ENCODE results near the gene SUGCT. TPM values are rescaled to one million over a fixed set of nuclear protein-coding genes. Genes with fewer than 3 reads are reported as not detected.

SUGCT gene
- total RNA-seq, 3 donors from 2014 or later (not counting 1 experiment from before 2014, with no cell fraction given) = 0.40 to 0.59 TPM; not detected in 1

- Histone ChIP-seq H3K4me3 (ENCODE audit: low read length) (no peak overlapping the region), H3K4me1 (ENCODE audit: control insufficient read depth, insufficient read depth, low read length) (no peaks in the 10 kb centered on the region), H3K36me3 (ENCODE audit: control insufficient read depth, insufficient read depth, low read length) (no peaks in the 10 kb centered on the region), H3K27me3 (ENCODE audit: control insufficient read depth, insufficient read depth, low read length) (no peaks in the 10 kb centered on the region), H3K27ac (ENCODE audit: low read length) (no peak overlapping the region), H3K9me3 (ENCODE audit: control insufficient read depth, insufficient read depth, low read length) (no peaks in the 10 kb centered on the region)
- intact Hi-C loops (cut with micrococcal nuclease) = no loop called here
- peaks cover 0 to 4% of the 10 kb centered on the region in 2 donors for H3K27me3 Mint-ChIP-seq (ENCODE audit: low read depth in 2 of 2)
- TF ChIP-seq CTCF (IDR thresholded peaks at IDR 0.05) = no peak
- no peak overlapping the region for H3K4me3 Mint-ChIP-seq
- WGBS (ENCODE audit: insufficient coverage) = 100% methylated on average over 1 of the region's 1 CpG
- no peak for DNase-seq
- H3K4me1 Mint-ChIP-seq = no peaks in the 10 kb centered on the region
- H3K27ac Mint-ChIP-seq = no peak overlapping the region
- no peaks in the 10 kb centered on the region for H3K36me3 Mint-ChIP-seq
- ATAC-seq = no peak
- H3K9me3 Mint-ChIP-seq = peaks cover 4 to 5% of the 10 kb centered on the region in 2 donors
Observed at GRCh38 chr7:40720416-40720815, 585.6 kb downstream of the SUGCT start.

- Histone ChIP-seq H3K27me3 (ENCODE audit: control insufficient read depth, insufficient read depth, low read length) (no peaks in the 10 kb centered on the region), H3K9me3 (ENCODE audit: control insufficient read depth, insufficient read depth, low read length) (no peaks in the 10 kb centered on the region), H3K27ac (ENCODE audit: low read length) (no peak overlapping the region), H3K36me3 (ENCODE audit: control insufficient read depth, insufficient read depth, low read length) (no peaks in the 10 kb centered on the region), H3K4me3 (ENCODE audit: low read length) (no peak overlapping the region), H3K4me1 (ENCODE audit: control insufficient read depth, insufficient read depth, low read length) (no peaks in the 10 kb centered on the region)
- H3K9me3 Mint-ChIP-seq = peaks cover 2 to 8% of the 10 kb centered on the region in 2 donors
- no peaks in the 10 kb centered on the region for H3K27me3 Mint-ChIP-seq (ENCODE audit: low read depth in 2 of 2)
- 100% methylated on average over 1 of the region's 2 CpGs for WGBS (ENCODE audit: insufficient coverage)
- H3K4me1 Mint-ChIP-seq = no peaks in the 10 kb centered on the region
- no peak overlapping the region for H3K4me3 Mint-ChIP-seq
- no peak for TF ChIP-seq CTCF (IDR thresholded peaks at IDR 0.05)
- no peaks in the 10 kb centered on the region for H3K36me3 Mint-ChIP-seq
- intact Hi-C loops (cut with micrococcal nuclease) = no loop called here
- H3K27ac Mint-ChIP-seq = no peak overlapping the region
- DNase-seq (no peak), ATAC-seq (no peak)
Observed at GRCh38 chr7:40721342-40721949, 586.6 kb downstream of the SUGCT start.

- Mint-ChIP-seq H3K4me3 (no peak overlapping the region), H3K27ac (no peak overlapping the region), H3K4me1 (no peaks in the 10 kb centered on the region), H3K27me3 (ENCODE audit: low read depth in 2 of 2) (no peaks in the 10 kb centered on the region), H3K36me3 (no peaks in the 10 kb centered on the region), H3K9me3 (peaks cover 0 to 11% of the 10 kb centered on the region in 2 donors)
- no peak for TF ChIP-seq CTCF (IDR thresholded peaks at IDR 0.05)
- Histone ChIP-seq H3K4me1 (ENCODE audit: control insufficient read depth, insufficient read depth, low read length) (no peaks in the 10 kb centered on the region), H3K27me3 (ENCODE audit: control insufficient read depth, insufficient read depth, low read length) (no peaks in the 10 kb centered on the region), H3K36me3 (ENCODE audit: control insufficient read depth, insufficient read depth, low read length) (no peaks in the 10 kb centered on the region), H3K27ac (ENCODE audit: low read length) (no peak overlapping the region), H3K4me3 (ENCODE audit: low read length) (no peak overlapping the region), H3K9me3 (ENCODE audit: control insufficient read depth, insufficient read depth, low read length) (no peaks in the 10 kb centered on the region)
- DNase-seq (no peak), ATAC-seq (no peak)
- WGBS (ENCODE audit: insufficient coverage) = 88% methylated on average over 1 of the region's 2 CpGs
- intact Hi-C loops (cut with micrococcal nuclease) = no loop called here
Observed at GRCh38 chr7:40722242-40722641, 587.4 kb downstream of the SUGCT start.

DNA sequence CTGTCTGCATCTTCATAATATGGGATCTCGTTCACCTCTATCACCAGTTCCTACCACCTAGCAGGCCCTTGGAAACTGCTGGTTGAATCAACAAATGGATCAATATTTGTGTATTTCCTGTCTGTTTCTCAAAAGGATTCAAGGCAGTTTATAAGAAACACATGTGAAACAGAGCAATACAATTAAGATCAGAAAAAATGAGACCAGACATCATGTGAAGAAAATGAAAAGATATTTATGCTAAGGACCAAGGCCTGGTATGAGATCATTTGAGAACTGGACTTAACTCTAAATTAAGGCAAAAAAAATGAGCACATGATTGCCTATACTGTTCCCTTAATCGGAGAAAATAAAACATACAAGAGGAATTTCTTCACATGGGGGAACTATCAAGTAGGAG lies 589.0 kb downstream of the SUGCT start:
- Histone ChIP-seq H3K27me3 (ENCODE audit: control insufficient read depth, insufficient read depth, low read length) (no peaks in the 10 kb centered on the region), H3K36me3 (ENCODE audit: control insufficient read depth, insufficient read depth, low read length) (no peaks in the 10 kb centered on the region), H3K27ac (ENCODE audit: low read length) (no peak overlapping the region), H3K9me3 (ENCODE audit: control insufficient read depth, insufficient read depth, low read length) (no peaks in the 10 kb centered on the region), H3K4me1 (ENCODE audit: control insufficient read depth, insufficient read depth, low read length) (no peaks in the 10 kb centered on the region), H3K4me3 (ENCODE audit: low read length) (no peak overlapping the region)
- H3K27ac Mint-ChIP-seq = no peak overlapping the region
- ATAC-seq (no peak), DNase-seq (no peak)
- intact Hi-C loops (cut with micrococcal nuclease) = no loop called here
- H3K9me3 Mint-ChIP-seq = peaks cover 0 to 11% of the 10 kb centered on the region in 2 donors
- no peak for TF ChIP-seq CTCF (IDR thresholded peaks at IDR 0.05)
- no peaks in the 10 kb centered on the region for H3K36me3 Mint-ChIP-seq
- 100% methylated on average over 2 of the region's 2 CpGs for WGBS (ENCODE audit: insufficient coverage)
- H3K4me3 Mint-ChIP-seq = no peak overlapping the region
- H3K27me3 Mint-ChIP-seq (ENCODE audit: low read depth in 2 of 2) = no peaks in the 10 kb centered on the region
- H3K4me1 Mint-ChIP-seq = no peaks in the 10 kb centered on the region
